ENCODE measurements around the gene STEAP4. TPM values are rescaled to one million over a fixed set of nuclear protein-coding genes. Genes with fewer than 3 reads are reported as not detected.
"Not testable (repeated sequence)": the region's sequence is repeated elsewhere in the genome, so short reads cannot be mapped to it uniquely, and the experiment has no call there.

The STEAP4 gene
- polyA plus RNA-seq, 12 donors: 2.2 to 9.2 (median 4.8) TPM; not detected in 1

DNA sequence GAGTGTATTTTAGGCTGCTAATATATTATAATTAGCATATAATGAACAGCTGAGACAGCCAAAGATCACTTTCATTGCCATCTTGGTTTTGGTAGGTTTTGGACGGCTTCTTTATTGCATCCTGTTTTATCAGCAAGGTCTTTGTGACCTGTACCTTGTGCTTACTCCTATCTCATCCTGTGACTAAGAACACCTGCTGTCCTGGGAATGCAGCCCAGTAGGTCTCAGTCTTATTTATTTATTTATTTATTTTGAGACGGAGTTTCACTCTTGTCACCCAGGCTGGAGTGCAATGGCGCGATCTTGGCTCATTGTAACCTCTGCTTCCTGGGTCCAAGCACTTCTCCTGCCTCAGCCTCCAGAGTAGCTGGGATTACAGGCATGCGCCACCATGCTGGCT, 31.8 kb downstream of the STEAP4 start:
- DNase-seq: not testable (repeated sequence)

DNA sequence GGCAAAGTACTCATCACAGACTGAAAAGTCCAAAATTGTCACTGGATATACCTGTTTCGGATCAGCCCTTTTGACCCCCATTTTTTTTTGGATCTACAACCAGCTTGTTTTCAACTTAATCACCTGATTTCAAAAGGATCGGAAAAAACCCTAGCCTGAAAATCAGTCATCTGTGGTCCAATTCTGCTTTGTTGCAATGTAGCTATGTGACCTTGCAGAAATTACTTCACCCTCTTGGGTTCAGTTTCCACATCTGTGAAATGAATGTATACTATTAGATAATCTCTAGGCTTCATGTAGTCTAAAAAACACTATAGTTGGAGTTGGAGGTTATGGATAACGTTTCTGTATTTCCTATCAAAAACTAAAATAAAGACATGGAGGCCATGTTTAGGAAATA, 37.1 kb downstream of the STEAP4 start:
- no peak for DNase-seq

DNA sequence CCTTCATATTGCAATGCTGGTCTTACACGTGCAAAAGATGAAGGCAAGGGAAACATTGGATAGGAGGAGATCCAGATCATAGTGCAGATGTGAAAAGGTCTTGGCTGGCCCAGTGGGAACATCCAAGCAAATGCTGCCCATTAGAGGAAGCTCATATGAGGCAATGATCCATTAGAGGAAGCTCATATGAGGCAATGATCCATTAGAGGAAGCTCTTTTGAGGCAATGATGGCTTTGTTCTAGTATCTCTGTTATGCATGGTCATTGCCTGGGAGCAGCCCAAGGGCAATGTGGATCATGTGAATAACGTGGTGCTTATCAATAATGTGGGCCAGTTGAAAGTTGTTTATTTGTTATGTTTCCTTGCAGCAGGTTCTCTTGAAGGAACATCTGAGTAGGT, 37.8 kb downstream of the STEAP4 start:
- DNase-seq: no peak

DNA sequence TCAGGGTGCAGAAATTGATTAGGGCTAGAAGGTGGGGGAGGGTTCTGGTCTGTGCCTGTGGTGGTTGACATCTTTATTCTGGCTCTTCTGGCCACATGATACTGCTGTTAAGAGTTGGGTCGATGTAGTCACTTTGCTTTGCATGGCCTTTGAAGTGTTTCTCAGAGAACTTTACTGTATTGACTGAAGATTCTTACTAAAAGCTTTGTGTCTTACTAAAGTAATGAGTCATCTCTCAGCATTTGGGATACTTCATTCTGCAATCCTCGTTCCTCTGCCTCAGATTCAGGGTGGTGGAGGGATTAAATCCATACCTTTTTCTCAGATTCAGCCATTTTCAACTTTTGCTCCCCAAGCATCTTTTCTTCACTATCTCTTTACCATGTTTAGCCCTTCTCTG, 38.6 kb downstream of the STEAP4 start:
- DNase-seq: no peak

DNA sequence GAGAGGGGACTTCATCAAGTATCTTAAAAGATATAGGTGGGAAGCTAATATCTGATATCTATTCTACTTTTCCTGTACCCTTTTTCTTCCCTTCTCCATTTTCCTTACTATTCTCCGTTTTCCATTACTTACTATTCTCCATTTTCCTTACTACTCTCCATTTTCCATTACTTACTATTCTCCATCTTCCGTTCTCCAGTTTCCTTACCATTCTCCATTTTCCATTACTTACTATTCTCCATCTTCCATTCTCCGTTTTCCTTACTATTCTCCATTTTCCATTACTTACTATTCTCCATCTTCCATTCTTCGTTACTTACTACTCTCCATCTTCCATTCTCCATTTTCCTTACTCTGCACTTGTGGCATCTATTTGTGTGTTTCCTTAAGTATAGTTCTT, 39.3 kb downstream of the STEAP4 start:
- no peak for DNase-seq

DNA sequence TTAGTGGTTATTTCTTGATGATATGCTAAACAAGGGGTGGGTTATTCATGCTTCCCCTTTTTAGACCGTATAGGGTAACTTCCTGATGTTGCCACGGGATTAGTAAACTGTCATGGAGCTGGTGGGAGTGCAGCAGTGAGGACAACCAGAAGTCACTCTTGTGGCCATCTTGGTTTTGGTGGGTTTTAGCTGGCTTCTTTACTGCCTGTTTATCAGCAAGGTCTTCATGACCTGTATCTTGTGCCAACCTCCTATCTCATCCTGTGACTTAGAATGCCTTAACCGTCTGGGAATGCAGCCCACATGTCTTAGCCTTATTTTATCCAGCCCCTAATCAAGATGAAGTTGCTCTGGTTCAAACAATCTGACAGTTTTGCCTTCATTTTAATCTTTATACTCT, 41.7 kb downstream of the STEAP4 start:
- DNase-seq: not testable (repeated sequence)

DNA sequence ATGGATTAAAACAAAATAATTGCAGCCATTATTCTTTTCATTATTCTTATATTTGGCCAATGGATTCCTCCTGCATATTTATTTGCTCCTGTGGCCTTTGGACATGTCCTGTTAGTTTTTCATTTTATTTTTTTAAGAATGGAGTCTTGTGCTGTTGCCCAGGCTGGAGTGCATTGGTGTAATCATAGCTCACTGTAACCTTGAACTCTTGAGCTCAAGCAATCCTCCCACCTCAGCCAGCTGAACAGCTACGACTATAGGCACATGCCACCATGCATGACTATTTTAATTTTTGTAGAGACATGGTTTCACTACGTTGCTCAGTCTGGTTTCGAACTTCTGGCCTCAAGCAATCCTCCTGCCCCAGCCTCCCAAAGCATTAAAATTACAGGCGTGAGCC, 44.1 kb downstream of the STEAP4 start:
- DNase-seq: no peak

DNA sequence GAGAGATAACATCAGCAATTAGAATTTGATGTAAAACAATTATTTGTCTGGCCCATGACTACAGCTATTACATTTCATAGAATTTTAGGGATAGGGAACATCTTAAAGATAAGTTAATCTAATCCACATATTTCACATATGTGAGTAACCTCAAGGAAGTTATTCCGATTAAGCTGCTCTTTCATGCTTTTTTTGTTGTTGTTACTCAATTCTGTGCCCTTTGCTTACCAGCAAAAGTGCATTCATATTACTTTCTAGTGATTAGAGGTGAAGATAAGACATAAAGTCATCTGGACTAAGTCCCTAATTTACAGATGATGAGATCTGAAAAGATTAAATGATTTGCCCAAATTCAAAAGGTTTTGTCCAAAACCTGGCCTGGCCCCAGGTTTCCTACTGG, 46.0 kb downstream of the STEAP4 start:
- DNase-seq: no peak

DNA sequence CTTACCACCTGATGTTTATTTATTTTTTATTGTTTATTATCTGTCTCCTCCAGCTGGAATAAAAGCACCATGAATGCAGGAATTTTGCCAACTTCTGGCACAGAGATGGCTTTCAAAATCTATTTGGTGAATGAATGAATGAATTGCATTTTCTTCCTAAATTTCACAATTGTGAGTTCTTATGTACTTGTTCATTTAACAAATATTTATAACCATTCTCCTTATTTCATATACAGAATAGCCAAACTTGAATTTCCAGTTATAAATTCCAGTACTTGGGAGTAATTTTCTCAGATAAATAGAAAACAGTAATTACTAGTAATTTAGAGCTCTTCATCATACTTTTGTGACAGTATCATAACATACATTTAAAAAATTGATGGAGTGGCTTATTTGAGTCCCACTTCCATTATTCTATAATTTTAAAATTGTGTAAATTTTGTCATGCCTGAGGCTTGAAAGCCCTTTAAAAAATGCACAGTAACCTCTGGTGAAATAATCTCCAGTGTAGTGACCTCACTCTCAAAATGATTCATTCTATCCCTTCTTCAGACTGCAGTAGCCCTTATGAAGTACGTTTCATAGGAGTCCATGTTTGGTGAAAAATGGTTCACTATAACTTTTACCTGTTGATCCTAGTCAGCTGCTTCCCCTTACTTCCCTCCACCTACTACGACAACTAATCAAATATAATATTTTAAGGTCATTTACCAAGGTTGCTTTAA, 46.9 kb downstream of the STEAP4 start:
- no peak for DNase-seq

DNA sequence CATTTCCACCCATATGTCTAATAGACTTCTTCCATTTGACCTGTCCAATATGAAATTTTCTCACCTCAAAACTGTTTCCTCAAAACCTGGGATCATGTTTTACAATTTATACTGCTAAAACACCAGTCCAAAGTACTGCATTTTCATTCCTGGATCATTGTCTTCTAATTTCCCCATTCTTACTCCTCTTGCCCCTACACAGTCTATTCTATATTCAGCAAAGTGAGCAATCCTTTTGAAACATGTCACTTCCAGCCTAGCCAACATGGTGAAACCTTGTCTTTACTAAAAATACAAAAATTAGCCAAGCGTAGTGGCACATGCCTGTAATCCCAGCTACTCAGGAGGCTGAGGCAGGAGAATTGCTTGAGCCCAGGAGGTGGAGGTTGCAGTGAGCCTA, 48.4 kb downstream of the STEAP4 start:
- not testable (repeated sequence) for DNase-seq

DNA sequence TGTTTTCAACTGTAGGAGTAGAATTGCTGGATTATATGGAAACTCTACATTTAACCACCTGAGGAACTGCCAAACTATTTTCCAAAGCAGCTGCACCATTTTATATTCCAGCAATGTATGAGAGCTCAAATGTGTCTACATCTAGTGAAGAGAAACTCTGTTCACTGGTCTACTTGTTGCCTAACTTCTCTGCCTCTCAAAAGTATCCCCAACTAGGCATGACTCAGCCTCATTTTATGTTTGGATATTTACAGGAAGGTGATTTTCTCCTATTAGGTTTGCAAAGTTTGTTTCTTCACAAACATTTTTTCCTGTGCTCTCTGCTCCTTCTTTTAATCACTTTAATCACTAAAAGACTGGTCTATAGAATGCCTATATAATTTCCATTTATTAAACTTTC, 49.8 kb downstream of the STEAP4 start:
- DNase-seq: no peak

DNA sequence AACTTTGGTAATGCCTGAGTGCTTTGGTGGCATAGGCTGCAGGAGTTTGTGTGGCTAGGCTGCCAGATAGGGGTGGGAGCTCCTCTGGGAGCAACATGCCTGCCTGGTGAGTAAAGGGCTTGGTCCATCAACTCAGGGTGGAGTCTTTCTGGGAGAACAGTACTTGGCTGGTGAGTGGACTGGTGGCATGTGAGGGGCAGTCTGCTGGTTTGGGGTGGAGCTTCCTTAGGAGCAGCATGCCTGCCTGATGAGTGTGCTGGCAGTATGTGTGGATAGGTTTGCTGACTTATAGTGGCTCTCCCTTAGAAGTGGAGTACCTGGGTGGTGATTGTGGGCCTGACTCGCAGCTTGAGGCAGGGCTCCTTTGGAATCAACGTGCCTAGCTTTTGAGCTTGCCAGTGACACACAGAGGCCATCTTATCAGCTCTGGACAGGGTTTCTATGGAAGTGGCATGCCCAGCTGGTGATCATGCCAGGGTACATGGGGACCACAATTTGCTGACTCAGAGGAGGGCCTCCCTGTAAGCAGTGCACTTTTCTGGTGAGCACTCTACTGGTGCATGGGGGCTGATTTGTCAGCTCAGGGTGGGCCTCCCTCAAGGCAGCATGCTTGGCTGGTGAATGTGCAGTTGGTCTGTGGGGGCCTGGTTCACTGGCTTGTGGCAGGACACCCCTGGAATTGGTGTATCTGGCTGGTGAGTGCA, 51.8 kb downstream of the STEAP4 start:
- DNase-seq: no peak

DNA sequence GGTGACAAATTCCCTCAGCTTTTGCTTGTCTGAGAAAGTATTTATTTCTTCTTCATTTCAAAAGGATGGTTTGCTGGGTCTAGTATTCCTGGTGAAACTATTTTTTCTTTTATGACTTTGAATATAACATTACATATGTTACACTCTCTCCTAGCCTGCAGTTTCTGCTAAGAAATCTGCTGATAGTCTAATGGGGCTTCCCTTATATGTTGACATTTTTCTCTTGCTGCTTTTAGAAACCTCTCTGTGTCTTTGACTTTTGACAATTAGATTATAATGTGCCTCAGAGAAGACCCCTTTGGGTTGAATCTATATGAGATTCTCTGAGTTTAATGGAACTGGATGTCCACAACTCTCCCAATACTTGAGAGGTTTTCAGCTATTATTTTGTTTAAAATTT, 53.1 kb downstream of the STEAP4 start:
- no peak for DNase-seq

DNA sequence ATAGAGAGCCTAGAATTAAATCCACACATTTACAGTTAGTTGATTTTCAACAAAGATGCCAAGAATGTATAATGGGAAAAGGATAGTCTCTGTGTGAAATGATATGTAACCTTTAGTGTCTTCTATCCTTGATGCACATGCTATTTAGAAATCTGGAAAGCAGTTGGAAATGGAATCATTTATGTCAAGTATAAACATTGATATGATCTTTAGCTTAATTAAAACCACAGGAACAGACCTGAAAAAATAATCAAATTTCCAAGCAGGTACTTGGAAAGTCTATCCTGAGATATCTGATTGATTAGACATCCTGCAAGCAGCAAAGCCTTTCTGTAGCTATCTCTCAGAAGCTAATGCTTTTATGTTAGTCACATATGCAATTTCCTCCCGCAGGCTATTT, 62.4 kb downstream of the STEAP4 start:
- DNase-seq: no peak

DNA sequence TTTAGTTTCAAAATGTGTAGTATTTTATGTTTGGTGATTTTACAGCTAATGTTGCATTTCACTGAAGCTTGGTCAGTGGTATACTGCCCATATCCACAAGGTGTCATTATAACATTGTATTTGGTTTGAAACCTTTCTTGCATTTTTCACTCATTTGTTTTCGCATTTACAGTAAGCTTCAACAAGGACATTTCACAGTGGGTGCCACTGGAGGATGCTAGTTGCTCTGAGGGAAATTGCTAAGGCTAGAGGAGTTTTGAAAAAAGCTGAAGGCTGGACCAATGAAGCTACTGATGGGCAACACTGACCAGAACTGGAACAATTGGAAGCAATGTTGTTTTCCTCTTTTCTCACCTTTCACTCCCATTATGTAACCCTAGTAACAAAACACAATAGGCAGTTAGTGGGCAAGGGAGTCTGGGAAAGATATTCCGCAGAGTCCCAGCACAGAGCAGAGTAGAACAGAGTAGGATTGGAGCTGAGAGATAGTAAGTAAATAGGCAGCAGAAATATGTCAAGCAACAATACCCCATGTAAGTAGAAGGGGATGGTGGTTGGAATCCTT, 63.3 kb downstream of the STEAP4 start:
- peak; percentile 54 for DNase-seq

DNA sequence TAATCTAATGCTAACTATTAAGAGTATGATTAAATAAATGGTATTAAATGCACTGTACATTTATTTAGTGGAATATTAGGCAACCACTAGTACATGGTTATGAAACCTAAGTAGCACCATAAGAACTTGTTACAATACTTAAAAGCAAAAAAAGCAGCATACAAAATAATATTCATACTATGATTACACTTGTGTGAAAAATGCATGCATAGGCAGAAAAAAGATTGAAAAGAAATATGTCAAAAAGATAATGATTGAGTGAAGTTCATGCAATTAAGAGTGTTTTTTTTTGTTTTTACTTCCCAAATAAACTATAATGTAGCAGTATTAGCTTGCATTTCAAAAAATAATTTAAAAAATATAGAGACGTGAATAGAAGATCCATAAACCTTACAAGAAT, 66.8 kb downstream of the STEAP4 start:
- DNase-seq: no peak

DNA sequence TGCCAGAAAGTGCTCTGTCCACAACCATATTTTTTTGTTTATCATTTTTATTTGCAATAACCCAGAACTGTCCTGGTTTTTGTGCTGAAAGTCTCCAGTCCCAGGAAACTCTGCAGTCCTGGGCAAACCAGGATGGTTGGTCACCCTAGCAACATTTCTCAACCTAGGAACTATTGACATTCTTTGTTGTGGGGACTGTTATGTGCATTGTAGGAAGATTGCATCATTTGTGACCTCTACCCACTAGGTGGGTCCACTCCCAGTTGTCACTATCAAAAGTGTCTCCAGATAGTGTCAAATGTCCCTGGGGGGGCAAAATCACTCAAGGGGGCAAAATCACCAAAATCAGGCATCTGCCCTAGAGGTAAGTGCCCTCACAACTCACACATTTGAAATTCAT, 72.9 kb downstream of the STEAP4 start:
- no peak for DNase-seq

DNA sequence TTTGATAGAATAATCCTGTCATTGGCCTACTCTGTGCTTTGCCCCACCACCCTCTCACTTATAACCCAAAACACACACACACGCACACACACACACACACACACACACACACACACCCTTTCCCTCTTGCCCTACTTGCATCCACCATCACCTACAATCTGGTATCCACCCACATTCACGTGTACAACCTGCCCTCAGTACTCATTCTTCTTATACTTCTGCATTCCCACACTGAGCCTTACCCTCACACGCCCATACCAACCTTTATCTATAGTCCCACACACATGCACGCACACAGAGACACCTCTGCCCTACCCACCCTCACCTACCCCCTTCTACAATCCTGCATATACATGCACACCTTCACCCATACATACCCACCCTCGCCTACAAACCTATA, 76.0 kb downstream of the STEAP4 start:
- no peak for DNase-seq

DNA sequence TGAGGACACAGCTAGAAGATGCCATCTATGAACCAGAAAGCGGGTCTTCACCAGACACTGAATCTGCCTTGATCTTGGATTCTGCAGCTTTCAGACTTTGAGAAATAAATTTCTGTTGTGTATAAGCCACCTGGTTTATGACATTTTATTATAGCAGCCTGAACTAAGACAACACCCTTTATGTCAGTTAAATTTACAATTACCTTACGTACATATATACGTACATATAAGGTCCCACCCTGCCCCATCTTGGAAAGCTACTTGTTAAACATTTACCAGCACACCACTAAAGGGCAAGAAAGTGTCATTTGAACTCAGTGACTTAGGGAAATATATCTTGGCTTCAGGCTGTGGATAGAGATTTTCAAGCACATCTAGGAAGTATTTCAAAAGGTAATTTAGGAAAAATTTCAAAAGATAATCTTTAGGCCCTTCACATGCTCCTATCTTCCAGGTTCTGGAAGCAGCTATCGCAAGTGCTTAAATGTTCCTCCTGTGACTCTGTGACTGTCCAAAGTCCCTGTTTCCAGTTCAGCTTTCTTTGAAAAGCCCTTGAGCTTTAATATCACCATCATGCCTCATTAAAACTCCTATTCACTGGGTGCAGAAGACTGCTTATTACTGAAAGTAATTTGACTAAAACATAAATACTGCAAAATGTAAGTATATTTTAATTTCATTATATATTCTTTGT, 77.2 kb downstream of the STEAP4 start:
- DNase-seq: no peak

DNA sequence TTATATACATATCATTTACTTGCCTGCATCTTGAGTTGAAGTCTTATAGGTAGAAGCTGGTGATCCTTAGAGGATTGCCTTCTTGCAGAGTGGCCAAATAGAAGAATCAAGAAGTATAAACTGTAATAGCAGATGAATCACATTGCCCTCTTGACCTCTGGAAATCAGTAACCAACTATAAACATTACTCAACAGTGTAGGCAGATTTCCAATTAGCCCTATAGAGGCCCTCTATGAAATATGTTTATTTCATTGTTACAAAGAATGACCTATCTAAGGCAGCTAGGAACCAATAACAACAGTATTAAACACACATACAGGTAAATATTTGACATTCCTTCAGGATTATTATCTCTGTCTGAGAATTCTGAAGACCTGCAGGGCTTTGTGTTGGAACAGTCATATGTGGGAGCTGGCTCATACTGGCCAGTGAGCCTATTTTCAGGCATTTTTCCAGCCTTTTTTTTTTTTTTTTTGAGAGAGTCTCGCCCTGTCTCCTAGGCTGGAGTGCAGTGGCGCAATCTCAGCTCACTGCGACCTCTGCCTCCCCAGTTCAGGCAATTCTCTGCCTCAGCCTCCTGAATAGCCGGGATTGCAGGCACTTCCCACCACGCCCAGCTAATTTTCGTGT, 79.7 kb downstream of the STEAP4 start:
- no peak for DNase-seq

DNA sequence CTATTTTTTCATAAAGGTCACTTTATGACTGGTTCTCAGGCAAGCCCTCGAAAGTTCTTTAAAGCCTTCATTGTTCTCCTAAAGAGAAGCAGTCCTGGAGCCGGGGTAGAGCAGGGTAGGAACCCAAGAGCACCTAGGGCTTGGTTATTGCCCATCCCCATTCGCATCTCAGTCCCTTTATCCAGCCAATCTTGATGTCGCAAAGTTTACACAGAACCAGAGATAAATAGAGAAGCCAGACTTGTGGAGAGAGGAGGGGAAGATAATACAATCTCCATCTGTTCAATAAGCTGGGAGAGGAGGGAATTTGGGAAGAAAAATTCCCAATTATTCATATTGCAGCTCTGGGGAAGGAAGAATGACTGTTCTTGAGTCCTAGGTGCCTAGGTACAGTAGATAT, 80.5 kb downstream of the STEAP4 start:
- DNase-seq: no peak

DNA sequence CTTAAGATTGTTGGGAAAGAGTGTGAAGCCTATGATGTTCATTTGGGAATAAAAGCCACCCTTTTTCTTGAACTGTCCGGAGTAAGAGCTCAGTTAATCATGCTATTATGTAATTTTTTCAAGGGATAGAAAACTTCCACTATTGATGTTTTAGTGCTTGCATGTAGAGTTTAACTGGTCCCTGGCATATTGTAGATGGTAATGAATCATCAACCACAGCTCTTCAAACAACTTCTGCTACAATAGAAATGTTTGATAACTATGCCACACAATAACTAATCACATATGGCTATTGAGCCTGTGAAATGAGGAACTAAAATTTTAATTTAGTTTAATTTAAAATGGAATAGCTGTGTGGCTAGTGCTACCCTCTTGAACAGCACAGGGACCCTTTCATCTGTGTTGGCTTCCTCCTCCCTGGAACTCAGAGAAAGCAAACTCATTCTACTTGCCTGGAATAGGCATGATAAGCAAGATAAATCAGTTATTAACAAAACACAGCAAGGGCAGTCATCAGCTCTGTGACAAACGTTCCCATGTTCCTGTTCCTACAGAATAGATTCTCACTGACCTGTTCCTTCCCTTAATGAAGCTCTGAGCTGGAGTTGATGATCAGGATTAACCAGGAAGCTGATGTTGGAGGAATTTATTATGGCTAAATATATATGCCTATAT, 82.0 kb downstream of the STEAP4 start:
- DNase-seq: no peak
